Measurements from ENCODE around the gene OR6A2.

DNA sequence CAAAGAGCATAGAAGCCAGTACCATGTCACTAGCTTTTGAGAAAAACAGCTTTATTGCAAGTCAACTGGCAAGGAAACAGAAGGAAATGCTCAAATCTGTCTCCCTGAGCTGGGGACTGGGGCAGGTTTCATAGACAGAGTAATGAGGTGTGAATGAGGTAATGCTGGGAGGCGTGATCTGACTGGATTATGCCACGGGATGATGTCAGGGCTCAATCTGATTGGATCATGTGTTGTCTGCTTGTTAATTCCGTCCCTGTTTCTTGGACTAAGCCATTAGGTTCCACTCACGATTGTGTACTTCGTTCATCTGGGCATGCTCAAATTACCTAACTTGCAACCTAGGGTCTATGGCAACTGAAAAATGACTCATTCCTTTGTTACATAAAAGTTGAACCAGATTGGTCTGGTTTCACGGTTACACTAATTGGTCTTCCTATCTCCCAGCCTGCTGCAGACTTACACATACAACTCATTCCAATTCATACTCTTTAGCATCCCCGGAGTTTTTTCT is 25.8 kb upstream of the OR6A2 start:
- TF ChIP-seq, protein P1, sequence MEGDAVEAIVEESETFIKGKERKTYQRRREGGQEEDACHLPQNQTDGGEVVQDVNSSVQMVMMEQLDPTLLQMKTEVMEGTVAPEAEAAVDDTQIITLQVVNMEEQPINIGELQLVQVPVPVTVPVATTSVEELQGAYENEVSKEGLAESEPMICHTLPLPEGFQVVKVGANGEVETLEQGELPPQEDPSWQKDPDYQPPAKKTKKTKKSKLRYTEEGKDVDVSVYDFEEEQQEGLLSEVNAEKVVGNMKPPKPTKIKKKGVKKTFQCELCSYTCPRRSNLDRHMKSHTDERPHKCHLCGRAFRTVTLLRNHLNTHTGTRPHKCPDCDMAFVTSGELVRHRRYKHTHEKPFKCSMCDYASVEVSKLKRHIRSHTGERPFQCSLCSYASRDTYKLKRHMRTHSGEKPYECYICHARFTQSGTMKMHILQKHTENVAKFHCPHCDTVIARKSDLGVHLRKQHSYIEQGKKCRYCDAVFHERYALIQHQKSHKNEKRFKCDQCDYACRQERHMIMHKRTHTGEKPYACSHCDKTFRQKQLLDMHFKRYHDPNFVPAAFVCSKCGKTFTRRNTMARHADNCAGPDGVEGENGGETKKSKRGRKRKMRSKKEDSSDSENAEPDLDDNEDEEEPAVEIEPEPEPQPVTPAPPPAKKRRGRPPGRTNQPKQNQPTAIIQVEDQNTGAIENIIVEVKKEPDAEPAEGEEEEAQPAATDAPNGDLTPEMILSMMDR (conservative IDR thresholded peaks at IDR 0.05; ENCODE audit: low read depth, low read length) = no peak
- no peak for TF ChIP-seq EZH2phosphoT487 (IDR thresholded peaks at IDR 0.05; ENCODE audit: borderline replicate concordance, low read length)
